ENCODE data around the gene PSD2. TPM values are rescaled to one million over a fixed set of nuclear protein-coding genes. Genes with fewer than 3 reads are reported as not detected.

PSD2 gene
- total RNA-seq, 1 experiment from 2014 or later = not detected

DNA sequence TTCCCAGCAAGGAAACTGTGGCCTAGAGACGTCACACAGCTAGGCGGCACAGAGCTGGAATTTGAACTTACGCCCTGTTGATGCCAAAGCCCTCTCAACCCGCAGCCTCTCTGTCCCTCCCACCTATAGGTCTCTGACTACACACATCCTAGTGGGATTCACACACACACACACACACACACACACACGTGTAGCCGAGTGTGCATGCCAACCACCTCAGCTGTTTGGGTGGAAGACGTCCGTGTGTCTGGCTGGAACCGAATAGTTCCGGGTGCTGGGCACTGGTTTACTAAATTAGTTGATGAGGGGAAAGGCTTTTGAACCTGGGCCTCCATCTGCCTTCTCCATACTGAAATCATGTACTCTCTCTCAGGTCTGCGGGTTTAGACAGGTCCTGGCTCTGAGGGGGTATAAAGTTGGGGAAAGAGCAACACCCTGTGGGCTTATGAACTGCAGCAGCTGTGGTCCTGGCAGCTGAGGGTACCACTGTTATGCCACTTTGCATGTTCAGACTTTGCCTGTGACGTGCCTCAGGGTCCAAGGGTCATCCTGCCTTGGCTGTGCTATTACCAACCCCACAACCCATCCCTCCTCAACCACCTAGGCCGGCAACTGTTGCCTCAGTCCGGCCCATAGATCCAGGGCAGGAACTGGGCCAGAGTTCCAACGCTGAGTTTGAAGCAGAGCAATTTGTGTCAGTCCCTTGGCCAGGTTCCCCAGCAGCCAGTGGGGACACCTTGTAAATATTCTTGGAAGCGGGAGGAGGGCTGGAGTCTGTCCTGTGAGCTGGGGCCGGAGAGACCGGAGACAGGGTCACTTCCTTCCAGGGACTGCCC, 50.5 kb downstream of the PSD2 start:
- no peak overlapping the region for H3K9ac ChIP-seq (ENCODE audit: low read length)
- no peaks in the 10 kb centered on the region for H3K9me2 ChIP-seq (replicated peaks; ENCODE audit: low read length)
- no peaks in the 10 kb centered on the region for H3K4me1 ChIP-seq (ENCODE audit: insufficient read depth, low read length)
- H3K9me3 ChIP-seq (ENCODE audit: low read length) = no peaks in the 10 kb centered on the region
- H3K27me3 ChIP-seq (ENCODE audit: low read length) = no peaks in the 10 kb centered on the region
- no TSS peak for BruUV-seq (replicated peaks)
- CTCF ChIA-PET = no interaction called here
- H3K4me3 ChIP-seq (ENCODE audit: low read length) = no peak overlapping the region
- H3K27ac ChIP-seq (ENCODE audit: low read length) = no peak overlapping the region
- H4K20me1 ChIP-seq (ENCODE audit: low read length) = no peaks in the 10 kb centered on the region
- DNase-seq (no peak), ATAC-seq (no peak)
- H3F3A ChIP-seq (ENCODE audit: low read length, unreplicated experiment) = no peaks in the 10 kb centered on the region
- TF ChIP-seq, protein P1, sequence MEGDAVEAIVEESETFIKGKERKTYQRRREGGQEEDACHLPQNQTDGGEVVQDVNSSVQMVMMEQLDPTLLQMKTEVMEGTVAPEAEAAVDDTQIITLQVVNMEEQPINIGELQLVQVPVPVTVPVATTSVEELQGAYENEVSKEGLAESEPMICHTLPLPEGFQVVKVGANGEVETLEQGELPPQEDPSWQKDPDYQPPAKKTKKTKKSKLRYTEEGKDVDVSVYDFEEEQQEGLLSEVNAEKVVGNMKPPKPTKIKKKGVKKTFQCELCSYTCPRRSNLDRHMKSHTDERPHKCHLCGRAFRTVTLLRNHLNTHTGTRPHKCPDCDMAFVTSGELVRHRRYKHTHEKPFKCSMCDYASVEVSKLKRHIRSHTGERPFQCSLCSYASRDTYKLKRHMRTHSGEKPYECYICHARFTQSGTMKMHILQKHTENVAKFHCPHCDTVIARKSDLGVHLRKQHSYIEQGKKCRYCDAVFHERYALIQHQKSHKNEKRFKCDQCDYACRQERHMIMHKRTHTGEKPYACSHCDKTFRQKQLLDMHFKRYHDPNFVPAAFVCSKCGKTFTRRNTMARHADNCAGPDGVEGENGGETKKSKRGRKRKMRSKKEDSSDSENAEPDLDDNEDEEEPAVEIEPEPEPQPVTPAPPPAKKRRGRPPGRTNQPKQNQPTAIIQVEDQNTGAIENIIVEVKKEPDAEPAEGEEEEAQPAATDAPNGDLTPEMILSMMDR (conservative IDR thresholded peaks at IDR 0.05; ENCODE audit: low read depth, low read length) = no peak
- no peak for TF ChIP-seq EZH2 (IDR thresholded peaks at IDR 0.05; ENCODE audit: low read length, unreplicated experiment)
- no peak for TF ChIP-seq EZH2phosphoT487 (IDR thresholded peaks at IDR 0.05; ENCODE audit: borderline replicate concordance, low read length)
- no peaks in the 10 kb centered on the region for H3K36me3 ChIP-seq (ENCODE audit: low read depth, low read length)
- POLR2A ChIA-PET (ENCODE audit: unreplicated experiment) = no interaction called here
- intact Hi-C loops (cut with micrococcal nuclease) = loop anchor here (2.0 kb wide), 1 partner anchor 123 kb away; no protein-coding TSS in a partner anchor
- no peaks in the 10 kb centered on the region for H3K79me2 ChIP-seq (ENCODE audit: low read length)
- H2AFZ ChIP-seq (ENCODE audit: low read length) = no peak overlapping the region
- H3K4me2 ChIP-seq (ENCODE audit: low read length) = no peak overlapping the region

DNA sequence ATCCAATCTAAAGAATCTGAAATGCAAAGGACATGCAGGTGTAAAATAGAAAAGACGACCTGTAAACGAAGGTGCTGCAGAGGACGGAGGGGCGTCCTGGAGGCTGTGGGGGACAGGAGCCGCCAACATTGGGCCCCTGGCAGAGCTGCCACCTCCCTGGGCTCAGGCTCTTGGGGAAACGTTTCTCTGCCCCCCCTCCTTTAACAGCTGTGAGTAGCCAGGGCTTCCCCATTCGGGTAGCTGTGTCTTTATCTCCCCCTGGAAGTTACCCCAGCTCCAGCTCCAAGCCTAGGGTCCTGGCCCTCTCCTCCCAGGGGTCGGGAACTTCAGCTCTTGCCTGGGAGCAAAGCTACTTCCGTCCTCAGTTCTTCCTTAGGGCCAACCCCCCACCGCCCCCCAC, 51.5 kb downstream of the PSD2 start:
- BruUV-seq (replicated peaks) = no TSS peak
- H3F3A ChIP-seq (ENCODE audit: low read length, unreplicated experiment) = no peaks in the 10 kb centered on the region
- H3K4me2 ChIP-seq (ENCODE audit: low read length) = no peak overlapping the region
- no peaks in the 10 kb centered on the region for H3K36me3 ChIP-seq (ENCODE audit: low read depth, low read length)
- H3K9me2 ChIP-seq (replicated peaks; ENCODE audit: low read length) = no peaks in the 10 kb centered on the region
- H3K4me1 ChIP-seq (ENCODE audit: insufficient read depth, low read length) = no peaks in the 10 kb centered on the region
- DNase-seq = no peak
- H2AFZ ChIP-seq (ENCODE audit: low read length) = no peak overlapping the region
- no peak overlapping the region for H3K27ac ChIP-seq (ENCODE audit: low read length)
- TF ChIP-seq, protein P1 (conservative IDR thresholded peaks at IDR 0.05; ENCODE audit: low read depth, low read length) = no peak
- no peak for ATAC-seq
- H4K20me1 ChIP-seq (ENCODE audit: low read length) = no peaks in the 10 kb centered on the region
- intact Hi-C loops (cut with micrococcal nuclease) = no loop called here
- H3K9ac ChIP-seq (ENCODE audit: low read length) = no peak overlapping the region
- H3K79me2 ChIP-seq (ENCODE audit: low read length) = no peaks in the 10 kb centered on the region
- H3K9me3 ChIP-seq (ENCODE audit: low read length) = no peaks in the 10 kb centered on the region
- ChIA-PET CTCF (no interaction called here), POLR2A (ENCODE audit: unreplicated experiment) (no interaction called here)
- H3K27me3 ChIP-seq (ENCODE audit: low read length) = no peaks in the 10 kb centered on the region
- no peak overlapping the region for H3K4me3 ChIP-seq (ENCODE audit: low read length)

DNA sequence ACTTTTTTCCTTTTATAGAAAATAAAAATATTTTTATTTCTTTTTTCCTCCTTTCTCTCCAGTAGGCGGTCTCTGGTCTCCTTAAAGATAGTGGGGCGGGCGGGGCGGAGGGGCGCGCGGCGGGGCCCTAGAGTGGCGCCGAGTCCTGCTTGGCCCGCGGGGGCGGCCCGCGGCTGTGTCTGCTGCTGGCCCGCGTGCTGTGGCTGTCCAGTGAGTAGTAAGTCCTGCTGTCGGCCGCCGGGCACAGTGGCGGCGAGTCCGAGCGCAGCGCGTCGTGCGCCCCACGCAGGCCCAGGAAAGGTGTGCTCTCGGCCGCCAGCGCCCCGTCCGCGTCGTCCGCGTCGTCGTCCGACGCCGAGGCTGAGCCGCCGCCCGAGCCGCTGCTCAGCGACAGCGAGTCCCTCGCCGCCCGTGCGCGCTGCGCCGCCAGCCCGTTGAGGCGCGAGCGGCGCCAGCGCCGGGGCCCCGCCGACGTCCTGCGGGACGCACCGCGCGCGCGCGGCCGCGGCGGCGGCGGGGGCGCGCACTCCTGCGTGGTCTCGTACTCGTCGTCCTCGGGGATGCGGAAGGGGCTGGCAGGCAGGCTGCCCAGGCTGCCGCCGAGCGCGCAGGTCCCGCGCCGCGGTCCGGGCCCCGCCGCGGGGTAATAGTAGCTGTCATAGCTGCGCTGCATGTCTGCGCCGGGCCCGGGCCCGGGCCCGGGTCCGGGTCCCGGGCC, 52.3 kb downstream of the PSD2 start:
- TF ChIP-seq EZH2phosphoT487 (IDR thresholded peaks at IDR 0.05; ENCODE audit: borderline replicate concordance, low read length) = no peak
- TF ChIP-seq, protein P1 (conservative IDR thresholded peaks at IDR 0.05; ENCODE audit: low read depth, low read length) = no peak
- no peak for TF ChIP-seq EZH2 (IDR thresholded peaks at IDR 0.05; ENCODE audit: low read length, unreplicated experiment)
- CTCF ChIA-PET = interaction anchor here (0.6 kb wide), 2 partner anchors 61 to 122 kb away, joined by 3 to 4 read pairs; no protein-coding TSS in a partner anchor
- Histone ChIP-seq H3K4me3 (ENCODE audit: low read length) (no peak overlapping the region), H3K9me3 (ENCODE audit: low read length) (no peaks in the 10 kb centered on the region), H3K79me2 (ENCODE audit: low read length) (no peaks in the 10 kb centered on the region), H4K20me1 (ENCODE audit: low read length) (no peaks in the 10 kb centered on the region), H3K4me2 (ENCODE audit: low read length) (no peak overlapping the region), H3K27ac (ENCODE audit: low read length) (no peak overlapping the region), H3K36me3 (ENCODE audit: low read depth, low read length) (no peaks in the 10 kb centered on the region), H3K27me3 (ENCODE audit: low read length) (no peaks in the 10 kb centered on the region), H2AFZ (ENCODE audit: low read length) (no peak overlapping the region), H3K9me2 (replicated peaks; ENCODE audit: low read length) (no peaks in the 10 kb centered on the region), H3F3A (ENCODE audit: low read length, unreplicated experiment) (no peaks in the 10 kb centered on the region), H3K4me1 (ENCODE audit: insufficient read depth, low read length) (no peaks in the 10 kb centered on the region), H3K9ac (ENCODE audit: low read length) (no peak overlapping the region)
- intact Hi-C loops (cut with micrococcal nuclease) = no loop called here
- DNase-seq = no peak
- POLR2A ChIA-PET (ENCODE audit: unreplicated experiment) = no interaction called here
- no TSS peak for BruUV-seq (replicated peaks)
- no peak for ATAC-seq
